OCI-LY7 (cell line): ENCODE data around the gene GCHFR. TPM values are rescaled to one million over a fixed set of nuclear protein-coding genes. Genes with fewer than 3 reads are reported as not detected.

Experiments
- BruUV-seq: library from RNA; stranded (reverse); fragments of 400-500 nt; replicated peaks from 2 replicates; lab custom pipeline; 2021; lab: Mats Ljungman, UMichigan
- CTCF ChIA-PET: fragments of 300-600 bp; sonication (Branson Sonifier 250); formaldehyde crosslinking; loops from one replicate; lab custom pipeline; 2022; ENCODE audit warnings: antibody characterized with exemption; ENCODE audit not compliant: unreplicated experiment; lab: Charles Lee
- POLR2A ChIA-PET: fragments of 300-600 bp; sonication (Branson Sonifier 250); formaldehyde crosslinking; loops from one replicate; lab custom pipeline; 2022; ENCODE audit warnings: antibody characterized with exemption; lab: Charles Lee
- DNase-seq: peaks from one replicate; pipeline ENCODE4 v3.0.0-alpha.2; 2015; ENCODE audit warnings: low spot score
- H2AFZ ChIP-seq: fragments of 200-600 bp; sonication (generic), shearing (Covaris generic); 2 replicates; pipeline ENCODE4 v1.6.1; 2014; ENCODE audit warnings: mild to moderate bottlenecking, antibody characterized with exemption, low read length, moderate library complexity
- H3K27ac ChIP-seq: fragments of 200-600 bp; sonication (generic); 2 replicates; pipeline ENCODE4 v1.5.1; 2014; ENCODE audit warnings: mixed run types, low read depth, mild to moderate bottlenecking, moderate library complexity, low read length, inconsistent platforms; ENCODE audit not compliant: poor library complexity, severe bottlenecking
- H3K36me3 ChIP-seq: fragments of 200-600 bp; sonication (generic); 2 replicates; pipeline ENCODE4 v1.6.1; 2014; ENCODE audit warnings: mild to moderate bottlenecking, antibody characterized with exemption, low read length, moderate library complexity, mixed read lengths; ENCODE audit not compliant: insufficient read depth
- H3K4me1 ChIP-seq: fragments of 200-600 bp; sonication (generic); 2 replicates; pipeline ENCODE4 v1.5.1; 2014; ENCODE audit warnings: mild to moderate bottlenecking, low read length; ENCODE audit not compliant: insufficient read depth, poor library complexity, severe bottlenecking
- H3K4me2 ChIP-seq: fragments of 200-600 bp; sonication (generic); 2 replicates; pipeline ENCODE4 v1.6.1; 2014; ENCODE audit warnings: mild to moderate bottlenecking, low read length
- H3K4me3 ChIP-seq: fragments of 200-600 bp; sonication (generic); 2 replicates; pipeline ENCODE4 v1.5.1; 2014; ENCODE audit warnings: mild to moderate bottlenecking, low read depth, low read length; ENCODE audit not compliant: poor library complexity, severe bottlenecking
- H3K79me2 ChIP-seq: fragments of 200-600 bp; sonication (generic); 2 replicates; pipeline ENCODE4 v1.6.1; 2016; ENCODE audit warnings: low read depth, mild to moderate bottlenecking, low read length, moderate library complexity, mixed read lengths; ENCODE audit not compliant: insufficient read depth
- H3K9me2 ChIP-seq: fragments of 200-600 bp; sonication (generic); 2 replicates; pipeline ENCODE4 v1.6.1; 2016; ENCODE audit warnings: mild to moderate bottlenecking, low read length, mixed read lengths; ENCODE audit not compliant: insufficient read depth
- H3K9me3 ChIP-seq: fragments of 200-600 bp; sonication (generic); 2 replicates; pipeline ENCODE4 v1.6.1; 2014; ENCODE audit warnings: mild to moderate bottlenecking, mixed run types, low read length, mixed read lengths
- H4K20me1 ChIP-seq: fragments of 200-600 bp; sonication (generic); 2 replicates; pipeline ENCODE4 v1.6.1; 2014; ENCODE audit warnings: mild to moderate bottlenecking, antibody characterized with exemption, low read length, moderate library complexity, mixed read lengths; ENCODE audit not compliant: insufficient read depth
- CTCF ChIP-seq: fragments of 200-600 bp; sonication (generic); conservative IDR thresholded peaks from 2 replicates; pipeline ENCODE4 v1.5.1; 2014; ENCODE audit warnings: mild to moderate bottlenecking, antibody characterized with exemption, low read length, moderate library complexity, mixed read lengths
- EZH2phosphoT487 ChIP-seq: fragments of 200-600 bp; sonication (generic); IDR thresholded peaks from 2 replicates; pipeline ENCODE4 v1.6.1; 2018; ENCODE audit warnings: low read depth, borderline replicate concordance, mild to moderate bottlenecking, mixed run types, antibody characterized with exemption, low read length, moderate library complexity, mixed read lengths
- intact Hi-C: fragments of 100-400 bp; cut with micrococcal nuclease; formaldehyde crosslinking; loops from one replicate; pipeline ENCODE4 v1.10.0; 2022; ENCODE audit not compliant: unreplicated experiment
- total RNA-seq, 2 experiments: library from RNA; depleted of rRNA in 1 of 2; stranded (reverse); fragments of >200 nt in 1 of 2; shearing (Covaris generic) in 1 of 2; gene quantifications; 2 replicates each; pipeline ENCODE4 v1.2.3, GENCODE V29; 2014 to 2022

The GCHFR gene
- total RNA-seq, 2 experiments from 2014 or later: 75.7 to 97.4 TPM

DNA sequence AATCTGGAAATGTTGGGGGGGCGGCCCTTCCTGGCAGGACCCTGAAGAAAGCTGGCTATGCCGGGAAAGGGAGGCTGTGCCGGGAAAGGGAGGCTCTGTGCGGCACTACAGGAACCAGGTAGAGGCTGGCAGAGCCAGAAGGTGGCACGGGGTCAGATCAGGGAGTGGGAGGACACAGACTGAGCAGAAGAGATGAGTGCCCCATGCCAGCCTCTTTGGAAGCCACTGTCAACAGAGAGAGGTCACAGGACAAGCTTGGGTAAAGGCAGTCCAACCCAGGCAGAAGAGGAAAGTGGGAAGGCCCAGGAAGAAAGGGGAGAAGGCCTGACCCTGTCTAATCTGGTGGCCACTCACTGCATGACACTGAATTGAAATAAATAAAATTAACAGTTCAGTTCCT lies 7.4 kb downstream of the GCHFR start:
- no peak for DNase-seq
- peak overlapping the region; percentile 80 for H3K4me2 ChIP-seq
- no peaks in the 10 kb centered on the region for H3K9me2 ChIP-seq
- no peak for TF ChIP-seq EZH2phosphoT487
- POLR2A ChIA-PET: interaction anchor here (1.5 to 3.3 kb wide), 3 partner anchors 11 to 206 kb away, joined by 3 to 15 read pairs (median 9); partner anchors contain the start of gene CCDC32
- no peaks in the 10 kb centered on the region for H3K9me3 ChIP-seq
- no peaks in the 10 kb centered on the region for H3K79me2 ChIP-seq
- H3K4me3 ChIP-seq: peak overlapping the region; percentile 61
- H3K36me3 ChIP-seq: peaks cover 62% of the 10 kb centered on the region; the same call in 1 of the 2 replicates
- BruUV-seq: no TSS peak
- intact Hi-C loops: no loop called here
- H4K20me1 ChIP-seq: no peaks in the 10 kb centered on the region
- H3K27ac ChIP-seq: peak overlapping the region; percentile 97
- CTCF ChIA-PET: no interaction called here
- peaks cover 43% of the 10 kb centered on the region for H3K4me1 ChIP-seq
- no peak overlapping the region for H2AFZ ChIP-seq

DNA sequence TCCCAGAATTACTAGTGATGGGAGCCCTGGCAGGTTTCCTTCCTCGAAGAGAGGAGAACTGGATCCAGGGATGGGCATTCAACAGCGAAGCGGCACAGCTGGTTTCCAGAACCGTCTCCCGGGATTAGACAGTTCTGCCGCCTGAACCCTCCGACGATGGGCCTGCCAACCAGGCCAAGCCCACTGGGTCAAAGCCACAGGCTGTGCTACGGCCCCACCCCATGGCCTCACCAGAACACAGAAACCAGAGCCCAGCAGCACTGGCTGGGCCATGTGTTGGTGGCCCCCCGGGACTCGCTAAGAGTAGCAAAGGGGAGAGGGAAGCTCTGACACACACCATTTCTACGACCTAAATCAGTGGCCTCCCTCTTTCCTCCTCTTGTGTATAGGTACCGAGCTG lies 8.1 kb downstream of the GCHFR start:
- peaks cover 62% of the 10 kb centered on the region; the same call in 1 of the 2 replicates for H3K36me3 ChIP-seq
- no peaks in the 10 kb centered on the region for H4K20me1 ChIP-seq
- H3K4me1 ChIP-seq: peaks cover 39% of the 10 kb centered on the region
- no peaks in the 10 kb centered on the region for H3K9me3 ChIP-seq
- ChIA-PET POLR2A (no interaction called here), CTCF (no interaction called here)
- no peak overlapping the region for H2AFZ ChIP-seq
- intact Hi-C loops: no loop called here
- H3K9me2 ChIP-seq: no peaks in the 10 kb centered on the region
- no peak overlapping the region for H3K4me3 ChIP-seq
- no peak overlapping the region for H3K4me2 ChIP-seq
- DNase-seq: no peak
- TF ChIP-seq EZH2phosphoT487 (no peak), CTCF (0 out of 2 replicates have a peak, but pooled peaks have one; percentile 10)
- H3K27ac ChIP-seq: no peak overlapping the region
- no peaks in the 10 kb centered on the region for H3K79me2 ChIP-seq
- BruUV-seq: no TSS peak

DNA sequence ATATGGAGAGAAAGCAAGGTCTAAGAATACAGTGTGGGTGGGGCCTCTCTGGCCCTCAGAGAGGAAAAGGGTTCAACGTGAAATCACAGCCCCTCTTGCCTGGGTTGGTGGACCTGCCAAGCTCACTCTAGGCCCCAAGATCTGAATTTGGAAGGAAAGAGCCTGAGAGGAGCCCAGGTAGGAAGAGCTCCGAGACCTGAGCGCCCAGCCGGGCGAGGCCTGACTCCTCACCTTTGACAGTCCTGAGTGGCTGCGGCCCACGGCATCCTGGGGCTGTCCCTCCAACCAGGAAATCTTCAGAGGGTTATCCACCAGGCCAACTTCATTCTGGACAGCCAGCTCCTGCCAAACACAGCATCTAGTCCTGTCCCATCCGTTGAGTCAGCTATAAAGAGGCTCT lies 9.6 kb downstream of the GCHFR start:
- no peak overlapping the region for H3K4me2 ChIP-seq
- H3K79me2 ChIP-seq: no peaks in the 10 kb centered on the region
- DNase-seq: no peak
- H4K20me1 ChIP-seq: no peaks in the 10 kb centered on the region
- ChIA-PET CTCF (no interaction called here), POLR2A (no interaction called here)
- no TSS peak for BruUV-seq
- H2AFZ ChIP-seq: no peak overlapping the region
- no peak overlapping the region for H3K27ac ChIP-seq
- intact Hi-C loops: no loop called here
- peaks cover 58% of the 10 kb centered on the region; the same call in 1 of the 2 replicates for H3K36me3 ChIP-seq
- no peaks in the 10 kb centered on the region for H3K9me2 ChIP-seq
- peaks cover 31% of the 10 kb centered on the region for H3K4me1 ChIP-seq
- H3K4me3 ChIP-seq: no peak overlapping the region
- no peaks in the 10 kb centered on the region for H3K9me3 ChIP-seq
- TF ChIP-seq EZH2phosphoT487 (no peak), CTCF (no peak)
